Kidney tubule cell (primary cell): Measurements from ENCODE around the gene PACRG.

ENCODE experiments used
- DNase-seq: peaks from one replicate; pipeline ENCODE4 v3.0.0-alpha.2; 2018; ENCODE audit warnings: low spot score

PACRG gene

DNA sequence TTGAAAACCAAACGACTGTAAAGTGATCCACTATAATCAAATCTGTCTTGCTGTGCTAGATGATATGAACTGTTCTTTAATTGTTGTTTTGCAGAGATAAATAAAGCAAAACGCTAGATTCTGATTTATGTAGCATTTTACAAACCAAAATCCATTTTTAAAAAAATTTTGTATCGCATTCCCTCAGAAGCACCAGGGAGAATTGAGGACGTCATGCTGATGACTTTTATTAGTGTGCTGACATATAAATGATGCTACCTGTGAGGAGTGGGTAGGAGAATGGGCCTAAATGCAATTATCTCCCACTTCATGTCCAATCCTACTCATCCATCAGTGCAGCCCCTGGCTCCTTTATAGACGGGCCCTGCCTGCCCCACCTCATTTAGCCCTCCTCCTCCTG is 282.4 kb downstream of the PACRG start:
- no peak for DNase-seq

- DNase-seq, result no peak
Measured at GRCh38 chr6:163014736-163015135, 287.0 kb downstream of the PACRG start.

DNA sequence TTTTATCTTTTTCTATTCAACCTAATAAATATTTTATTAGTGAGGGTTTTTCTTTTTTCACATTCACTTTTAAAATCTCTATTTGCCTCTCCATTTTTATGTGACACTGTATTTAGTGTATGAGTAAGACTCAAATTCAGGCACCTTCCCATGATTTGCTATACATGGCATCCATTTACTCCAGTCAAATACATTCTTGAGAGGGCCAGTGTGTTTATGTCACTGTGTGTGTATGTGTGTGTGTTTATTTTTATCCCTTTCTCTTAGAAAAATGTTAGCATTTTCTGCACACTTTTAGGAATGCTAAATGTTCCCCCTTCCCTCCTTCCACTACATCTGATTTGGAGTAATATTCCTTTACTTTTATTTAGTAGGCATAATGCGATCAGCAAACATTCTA is 290.0 kb downstream of the PACRG start:
- DNase-seq, result no peak

- no peak for DNase-seq
Measured at GRCh38 chr6:163019926-163020325, 292.2 kb downstream of the PACRG start.

DNA sequence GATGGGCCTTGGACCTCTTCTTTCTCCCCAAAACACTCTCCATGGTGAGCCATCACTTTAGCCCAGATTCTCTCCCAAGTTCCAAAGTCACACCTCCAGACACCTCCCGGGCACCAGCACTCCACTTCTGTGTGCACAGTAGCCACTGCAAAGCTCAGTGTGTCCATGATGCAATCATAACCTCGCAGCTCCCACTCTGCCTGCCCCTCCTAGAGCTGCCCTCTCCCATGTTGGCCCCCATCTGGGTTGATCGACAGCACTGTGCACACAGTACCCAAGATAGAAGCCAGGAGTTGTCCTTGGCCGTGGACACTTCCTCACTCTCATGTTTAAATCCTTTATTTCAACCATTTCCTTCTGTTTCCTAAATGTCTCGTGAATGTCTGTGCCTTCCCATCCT is 293.3 kb downstream of the PACRG start:
- no peak for DNase-seq

- no peak for DNase-seq
Measured at GRCh38 chr6:163023700-163024099, 295.9 kb downstream of the PACRG start.

DNA sequence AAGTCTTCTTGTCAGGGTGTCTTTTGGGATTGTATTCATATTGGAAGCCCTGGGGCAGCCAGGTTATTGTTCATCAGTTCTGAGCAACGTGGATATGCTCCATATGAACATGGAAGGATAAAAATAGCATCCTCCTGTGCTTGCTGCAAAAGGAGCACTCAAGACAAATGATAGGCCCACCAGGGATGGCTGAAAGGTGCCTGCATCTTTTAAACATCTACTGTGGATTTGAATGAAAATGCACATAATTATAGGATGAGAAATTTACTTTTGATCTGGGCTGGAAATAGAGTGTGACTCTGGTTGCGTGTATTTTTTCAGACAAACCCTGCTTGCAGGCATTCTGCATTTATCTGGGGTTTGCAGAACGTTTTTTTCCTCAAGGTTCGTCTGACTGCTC is 299.1 kb downstream of the PACRG start:
- no peak for DNase-seq

- no peak for DNase-seq
Measured at GRCh38 chr6:163030980-163031379, 303.2 kb downstream of the PACRG start.

- no peak for DNase-seq
Measured at GRCh38 chr6:163031931-163032330, 304.2 kb downstream of the PACRG start.

DNA sequence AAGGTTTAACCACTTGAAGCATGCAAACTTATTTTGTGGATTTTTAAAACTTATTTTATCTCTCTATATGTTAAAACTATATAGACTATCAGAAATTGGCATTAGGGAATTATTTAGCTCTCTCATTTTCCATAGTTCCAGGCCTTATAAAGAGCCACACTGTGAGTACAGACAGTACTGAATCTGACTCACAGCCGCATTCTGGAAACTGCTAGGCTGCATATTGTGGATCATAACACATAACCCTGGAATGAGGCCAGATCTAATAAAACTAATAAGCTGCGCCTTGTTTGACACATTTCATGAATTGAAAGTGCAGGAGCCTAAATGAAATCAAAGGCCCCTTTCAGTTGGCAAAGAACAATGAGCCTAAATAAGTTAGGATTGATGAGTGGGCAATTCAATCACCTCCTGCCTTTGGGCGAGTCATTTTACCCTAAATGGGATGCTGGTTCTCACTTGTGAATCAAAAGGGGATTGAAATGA is 308.4 kb downstream of the PACRG start:
- DNase-seq, result no peak

GRCh38 chr6:163038317-163038716 is 310.5 kb downstream of the PACRG start:
- DNase-seq, result no peak

DNA sequence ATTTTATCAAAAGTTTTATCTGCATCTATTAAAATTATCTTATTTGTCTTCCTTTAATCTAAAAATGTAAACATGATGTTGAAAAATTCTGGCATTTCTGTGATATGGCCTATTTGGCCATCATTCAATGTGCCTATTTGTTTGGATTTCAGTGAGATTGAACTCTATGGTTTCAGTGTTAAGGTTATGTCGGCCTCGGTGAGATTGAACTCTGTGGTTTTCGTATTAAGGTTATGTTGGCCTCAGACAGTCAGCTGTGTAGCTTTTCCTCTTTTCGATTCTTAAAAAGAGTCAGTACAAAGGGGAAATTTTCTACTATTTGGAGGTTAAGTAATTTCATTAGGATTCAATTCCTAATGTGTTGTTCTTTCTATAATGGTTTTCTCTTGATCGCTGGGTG is 320.6 kb downstream of the PACRG start:
- no peak for DNase-seq

DNA sequence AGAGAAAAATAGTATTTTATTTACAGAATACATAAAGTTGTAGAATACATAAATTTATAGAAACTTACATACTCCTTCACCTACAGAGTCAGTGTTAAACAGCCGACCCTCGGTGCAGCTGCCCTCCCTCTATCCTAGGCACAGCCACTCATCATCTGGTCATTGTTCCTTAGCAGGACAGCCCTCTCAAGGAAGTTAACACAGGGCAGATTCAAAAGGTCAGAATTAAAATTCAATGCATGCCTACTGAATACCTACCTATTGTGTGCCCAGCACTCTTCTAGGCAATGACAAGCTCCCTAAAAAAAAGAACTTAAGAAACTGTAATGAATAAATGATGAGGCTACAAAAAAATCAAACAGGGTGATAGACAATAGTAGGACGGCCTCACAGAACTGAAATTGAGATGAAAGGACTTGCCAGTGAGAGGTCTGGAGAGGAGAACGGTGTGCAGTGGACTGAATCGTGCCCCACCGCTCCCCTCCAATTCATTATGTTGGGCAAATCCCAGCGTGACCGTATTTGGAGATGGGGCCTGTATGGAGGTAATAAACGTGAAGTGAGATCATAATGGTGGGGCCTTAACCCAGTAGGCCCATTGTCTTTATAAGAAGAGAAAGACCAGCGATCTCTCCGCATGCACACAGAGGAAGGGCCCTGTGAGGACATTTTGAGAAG is 326.0 kb downstream of the PACRG start:
- DNase-seq, result no peak

DNA sequence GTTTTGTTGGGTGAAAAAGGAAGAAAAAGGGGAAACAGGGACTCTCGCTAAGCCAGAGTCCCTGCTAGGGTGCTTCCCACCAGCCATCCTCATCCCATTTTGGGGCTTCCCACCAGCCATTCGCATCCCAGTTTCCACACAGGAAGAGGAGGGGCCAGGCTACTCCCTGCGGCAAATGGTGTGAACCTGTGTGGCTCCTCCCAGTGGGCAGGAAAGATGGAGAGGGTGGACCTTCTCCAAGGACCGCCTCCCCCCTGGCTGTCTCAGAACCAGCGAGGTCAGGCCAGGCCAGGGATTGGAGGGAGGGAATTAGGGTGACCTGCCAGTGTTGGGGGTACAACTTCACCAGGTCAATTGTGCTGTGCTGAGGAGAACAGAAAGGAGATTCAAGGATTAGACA is 326.9 kb downstream of the PACRG start:
- DNase-seq, result no peak

- DNase-seq, result no peak
Measured at GRCh38 chr6:163057260-163057659, 329.5 kb downstream of the PACRG start.

GRCh38 chr6:163062790-163063189 is 335.0 kb downstream of the PACRG start:
- DNase-seq, result no peak

DNA sequence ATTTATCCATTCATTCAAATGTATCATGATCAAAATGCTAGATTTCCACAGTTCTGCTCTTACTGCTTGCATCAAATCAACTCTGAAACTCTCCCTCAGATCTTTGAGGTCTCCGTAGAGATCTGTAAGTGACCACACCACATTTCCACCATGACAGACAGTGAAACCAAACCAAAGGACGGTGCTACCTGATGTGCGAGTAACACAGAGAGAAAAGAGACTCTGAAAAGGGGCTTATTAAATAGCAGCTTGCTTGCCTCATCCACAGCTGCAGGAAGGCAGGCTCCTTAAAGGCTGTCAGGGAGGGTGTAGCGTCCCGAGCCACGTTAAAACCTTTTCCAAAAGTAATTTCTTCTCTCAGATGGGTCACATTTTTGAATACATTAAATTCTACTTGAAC is 335.8 kb downstream of the PACRG start:
- no peak for DNase-seq

- no peak for DNase-seq
Measured at GRCh38 chr6:163064397-163064796, 336.6 kb downstream of the PACRG start.

GRCh38 chr6:163066200-163066599 is 338.4 kb downstream of the PACRG start:
- no peak for DNase-seq

GRCh38 chr6:163077134-163077533 is 349.4 kb downstream of the PACRG start:
- no peak for DNase-seq

- DNase-seq, result no peak
Measured at GRCh38 chr6:163078712-163079111, 350.9 kb downstream of the PACRG start.

DNA sequence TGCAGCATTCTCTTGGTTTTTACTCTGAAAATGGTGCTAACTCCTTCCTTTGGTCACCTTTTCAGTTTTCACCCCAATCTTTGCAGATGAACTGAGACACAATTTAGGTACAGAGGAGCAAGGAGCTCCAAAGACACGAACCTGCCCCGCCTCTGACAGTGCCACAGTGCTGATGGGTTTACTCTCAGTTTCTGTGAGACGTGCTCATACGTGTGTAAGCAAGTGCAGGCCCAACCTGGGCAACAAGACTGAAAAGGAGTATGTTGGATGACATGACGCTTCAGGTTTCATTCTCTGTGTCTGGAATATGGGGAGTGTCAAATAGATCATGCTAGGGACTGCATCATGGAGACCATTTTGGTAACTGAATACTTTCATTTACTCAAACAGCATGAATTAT is 352.5 kb downstream of the PACRG start:
- DNase-seq, result no peak

DNA sequence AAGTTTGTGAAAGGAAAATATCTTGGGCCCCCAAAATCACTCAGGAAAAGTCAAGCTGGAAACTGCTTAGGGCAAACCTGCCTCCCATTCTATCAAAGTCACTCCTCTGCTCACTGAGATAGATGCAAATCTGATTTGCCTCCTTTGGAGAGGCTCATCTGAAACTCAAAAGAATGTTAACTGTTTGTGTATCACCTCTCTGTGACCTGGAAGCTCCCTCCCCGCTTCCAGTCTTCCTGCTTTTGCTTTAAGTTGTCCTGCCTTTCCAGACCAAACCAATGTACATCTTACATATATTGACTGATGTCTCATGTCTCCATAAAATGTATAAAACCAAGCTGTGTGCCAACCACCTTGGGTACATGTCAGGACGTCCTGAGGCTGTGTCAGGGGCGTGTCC is 355.4 kb downstream of the PACRG start:
- no peak for DNase-seq

- no peak for DNase-seq
Measured at GRCh38 chr6:163085426-163085825, 357.7 kb downstream of the PACRG start.
